WTC11 (cell line): ENCODE measurements around the gene ADAMTS15.

Experiments
- AFF4 ChIP-seq: sonication (generic); formaldehyde crosslinking; IDR thresholded peaks from 2 replicates; pipeline ENCODE4 v1.8.1; 2023; ENCODE audit warnings: mild to moderate bottlenecking, missing genetic modification reagents, borderline replicate concordance
- ATF3 ChIP-seq: sonication (generic); formaldehyde crosslinking; conservative IDR thresholded peaks from 2 replicates; pipeline ENCODE4 v1.8.1; 2022; ENCODE audit warnings: mild to moderate bottlenecking, missing genetic modification reagents
- CREB1 ChIP-seq: sonication (generic); formaldehyde crosslinking; IDR thresholded peaks from 2 replicates; pipeline ENCODE4 v1.8.0; 2023; ENCODE audit warnings: mild to moderate bottlenecking, missing genetic modification reagents
- CTCF ChIP-seq: fragments of 200-600 bp; IDR thresholded peaks from 2 replicates; pipeline ENCODE4 v1.8.0; 2022; ENCODE audit warnings: antibody characterized with exemption
- E2F4 ChIP-seq: sonication (generic); formaldehyde crosslinking; IDR thresholded peaks from 2 replicates; pipeline ENCODE4 v1.8.1; 2022; ENCODE audit warnings: low read depth, mild to moderate bottlenecking, moderate library complexity, missing genetic modification reagents, borderline replicate concordance
- NFYB ChIP-seq: sonication (generic); formaldehyde crosslinking; conservative IDR thresholded peaks from 2 replicates; pipeline ENCODE4 v1.8.0; 2022; ENCODE audit warnings: low read depth, missing genetic modification reagents
- SMAD3 ChIP-seq: sonication (generic); formaldehyde crosslinking; IDR thresholded peaks from 2 replicates; pipeline ENCODE4 v1.8.0; 2022; ENCODE audit warnings: missing genetic modification reagents, mild to moderate bottlenecking, borderline replicate concordance
- SP1 ChIP-seq: sonication (generic); formaldehyde crosslinking; conservative IDR thresholded peaks from 2 replicates; pipeline ENCODE4 v1.8.1; 2022; ENCODE audit warnings: missing genetic modification reagents
- USF2 ChIP-seq: sonication (generic); formaldehyde crosslinking; IDR thresholded peaks from 2 replicates; pipeline ENCODE4 v1.8.1; 2023; ENCODE audit warnings: mild to moderate bottlenecking, missing genetic modification reagents, moderate library complexity
- ZBTB43 ChIP-seq: sonication (generic); formaldehyde crosslinking; IDR thresholded peaks from 2 replicates; pipeline ENCODE4 v1.8.1; 2023; ENCODE audit warnings: mild to moderate bottlenecking, missing genetic modification reagents
- ZNF121 ChIP-seq: sonication (generic); formaldehyde crosslinking; IDR thresholded peaks from 2 replicates; pipeline ENCODE4 v1.8.0; 2023; ENCODE audit warnings: missing genetic modification reagents
- ZNF263 ChIP-seq: sonication (generic); formaldehyde crosslinking; IDR thresholded peaks from 2 replicates; pipeline ENCODE4 v1.8.1; 2022; ENCODE audit warnings: low read depth, mild to moderate bottlenecking, moderate library complexity, missing genetic modification reagents

GRCh38 chr11:130445788-130446187, 2.7 kb upstream of the ADAMTS15 start:
- TF ChIP-seq CTCF (no peak), E2F4 (no peak), CREB1 (CRISPR knock-in tag) (no peak), SMAD3 (CRISPR knock-in tag) (no peak), ZNF121 (no peak), AFF4 (no peak), NFYB (CRISPR knock-in tag) (no peak), ATF3 (CRISPR knock-in tag) (no peak), ZBTB43 (CRISPR knock-in tag) (no peak), SP1 (CRISPR knock-in tag) (no peak), ZNF263 (CRISPR knock-in tag) (no peak), USF2 (CRISPR knock-in tag) (no peak)
